ENCODE measurements around the gene RCAN1. TPM values are rescaled to one million over a fixed set of nuclear protein-coding genes. Genes with fewer than 3 reads are reported as not detected.

Gene RCAN1
- total and polyA plus RNA-seq, 4 donors = 26.7 to 67.9 (median 46.7) TPM

DNA sequence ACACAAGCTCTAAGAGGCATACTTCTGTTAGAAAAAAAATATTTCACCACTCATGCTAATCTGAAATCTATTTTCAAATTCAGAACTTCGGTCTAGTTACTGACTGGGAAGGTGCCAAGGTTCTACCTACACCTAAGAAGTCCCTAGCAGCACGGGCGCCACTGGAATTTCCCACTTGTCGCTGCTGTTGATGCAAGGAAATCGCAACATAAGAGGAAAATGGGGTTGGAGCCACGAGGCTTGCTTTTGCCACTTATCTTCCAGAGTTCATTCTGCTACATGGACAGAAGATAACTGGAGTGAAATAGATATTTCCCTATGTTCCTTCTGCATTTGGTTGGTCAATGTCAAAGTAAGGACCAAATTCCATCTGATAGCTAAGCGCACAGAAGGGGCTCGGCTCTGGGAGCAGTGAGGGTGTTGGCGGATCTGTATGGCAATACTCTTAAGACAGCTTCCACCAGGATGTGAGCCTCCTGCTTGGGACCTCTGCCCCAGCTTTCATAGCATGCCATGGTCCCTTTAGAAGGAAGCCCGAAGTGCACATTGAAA is 47.2 kb downstream of the RCAN1 start:
- Histone ChIP-seq H3K4me3 (ENCODE audit: low read depth in 1 of 3, low read length in 3 of 3) (no peak overlapping the region), H3K9ac (ENCODE audit: low read depth in 1 of 2, low read length in 2 of 2) (no peak overlapping the region), H3K27me3 (ENCODE audit: control insufficient read depth in 4 of 4, insufficient read depth in 4 of 4, low read length in 3 of 4) (no peaks in the 10 kb centered on the region), H3K36me3 (ENCODE audit: control insufficient read depth in 4 of 4, insufficient read depth in 3 of 4, low read depth in 1 of 4, low read length in 3 of 4) (no peaks in the 10 kb centered on the region), H3K4me1 (ENCODE audit: control insufficient read depth in 4 of 4, insufficient read depth in 4 of 4, low read length in 3 of 4) (peaks cover 0 to 5% (median 3%) of the 10 kb centered on the region in 4 donors), H3K27ac (ENCODE audit: low read depth in 1 of 2, low read length in 2 of 2) (no peak overlapping the region), H3K9me3 (ENCODE audit: control insufficient read depth in 4 of 4, low read length in 3 of 4) (no peaks in the 10 kb centered on the region)
- 94% methylated on average over 10 of the region's 10 CpGs for WGBS
- no peak for DNase-seq (ENCODE audit: low spot score)
- no peak for TF ChIP-seq NR2F2 (IDR thresholded peaks at IDR 0.05)
- TF ChIP-seq HNF4G (IDR thresholded peaks at IDR 0.05) = no peak
- TF ChIP-seq, protein P1, sequence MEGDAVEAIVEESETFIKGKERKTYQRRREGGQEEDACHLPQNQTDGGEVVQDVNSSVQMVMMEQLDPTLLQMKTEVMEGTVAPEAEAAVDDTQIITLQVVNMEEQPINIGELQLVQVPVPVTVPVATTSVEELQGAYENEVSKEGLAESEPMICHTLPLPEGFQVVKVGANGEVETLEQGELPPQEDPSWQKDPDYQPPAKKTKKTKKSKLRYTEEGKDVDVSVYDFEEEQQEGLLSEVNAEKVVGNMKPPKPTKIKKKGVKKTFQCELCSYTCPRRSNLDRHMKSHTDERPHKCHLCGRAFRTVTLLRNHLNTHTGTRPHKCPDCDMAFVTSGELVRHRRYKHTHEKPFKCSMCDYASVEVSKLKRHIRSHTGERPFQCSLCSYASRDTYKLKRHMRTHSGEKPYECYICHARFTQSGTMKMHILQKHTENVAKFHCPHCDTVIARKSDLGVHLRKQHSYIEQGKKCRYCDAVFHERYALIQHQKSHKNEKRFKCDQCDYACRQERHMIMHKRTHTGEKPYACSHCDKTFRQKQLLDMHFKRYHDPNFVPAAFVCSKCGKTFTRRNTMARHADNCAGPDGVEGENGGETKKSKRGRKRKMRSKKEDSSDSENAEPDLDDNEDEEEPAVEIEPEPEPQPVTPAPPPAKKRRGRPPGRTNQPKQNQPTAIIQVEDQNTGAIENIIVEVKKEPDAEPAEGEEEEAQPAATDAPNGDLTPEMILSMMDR (IDR thresholded peaks at IDR 0.05; ENCODE audit: low read depth, low read length, missing input control) = no peak
- TF ChIP-seq TAF1 (conservative IDR thresholded peaks at IDR 0.05) = no peak
- TF ChIP-seq FOXA2 (IDR thresholded peaks at IDR 0.05) = no peak
- TF ChIP-seq RXRA (IDR thresholded peaks at IDR 0.05) = no peak
- TF ChIP-seq ZBTB33 (IDR thresholded peaks at IDR 0.05) = no peak
- no peak for TF ChIP-seq FOXA1 (IDR thresholded peaks at IDR 0.05)
- no peak for TF ChIP-seq REST (IDR thresholded peaks at IDR 0.05)
- TF ChIP-seq HNF4A (conservative IDR thresholded peaks at IDR 0.05) = no peak
- TF ChIP-seq SP1 (IDR thresholded peaks at IDR 0.05) = no peak
- TF ChIP-seq GABPA (IDR thresholded peaks at IDR 0.05 in 1 of 2, conservative IDR thresholded peaks at IDR 0.05 in 1 of 2) = no peak
- no peak for TF ChIP-seq YY1 (IDR thresholded peaks at IDR 0.05)

- DNase-seq (ENCODE audit: low spot score) = no peak
- H3K27me3 ChIP-seq (ENCODE audit: control insufficient read depth in 4 of 4, insufficient read depth in 4 of 4, low read length in 3 of 4) = no peaks in the 10 kb centered on the region
- WGBS = 95% methylated on average over 4 of the region's 4 CpGs
- TF ChIP-seq GABPA (IDR thresholded peaks at IDR 0.05 in 1 of 2, conservative IDR thresholded peaks at IDR 0.05 in 1 of 2) (no peak), HNF4G (IDR thresholded peaks at IDR 0.05) (no peak), NR2F2 (IDR thresholded peaks at IDR 0.05) (no peak), SP1 (IDR thresholded peaks at IDR 0.05) (no peak), JUND (IDR thresholded peaks at IDR 0.05) (no peak), EGR1 (IDR thresholded peaks at IDR 0.05; ENCODE audit: low read depth in 2 of 2) (no peak), FOXA2 (IDR thresholded peaks at IDR 0.05) (no peak), YY1 (IDR thresholded peaks at IDR 0.05) (no peak), ZBTB33 (IDR thresholded peaks at IDR 0.05) (no peak), HNF4A (conservative IDR thresholded peaks at IDR 0.05) (no peak)
- TF ChIP-seq, protein P2, sequence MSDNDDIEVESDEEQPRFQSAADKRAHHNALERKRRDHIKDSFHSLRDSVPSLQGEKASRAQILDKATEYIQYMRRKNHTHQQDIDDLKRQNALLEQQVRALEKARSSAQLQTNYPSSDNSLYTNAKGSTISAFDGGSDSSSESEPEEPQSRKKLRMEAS (IDR thresholded peaks at IDR 0.05) = no peak
- TF ChIP-seq, protein P1 (IDR thresholded peaks at IDR 0.05; ENCODE audit: low read depth, low read length, missing input control) = no peak
Observed at GRCh38 chr21:34565238-34565637, 49.7 kb downstream of the RCAN1 start.

More at GRCh38 chr21:34565238-34565637, 49.7 kb downstream of the RCAN1 start:
- H3K4me3 ChIP-seq (ENCODE audit: low read depth in 1 of 3, low read length in 3 of 3) = no peak overlapping the region
- no peak overlapping the region for H3K9ac ChIP-seq (ENCODE audit: low read depth in 1 of 2, low read length in 2 of 2)
- no peaks in the 10 kb centered on the region for H3K36me3 ChIP-seq (ENCODE audit: control insufficient read depth in 4 of 4, insufficient read depth in 3 of 4, low read depth in 1 of 4, low read length in 3 of 4)
- no peaks in the 10 kb centered on the region for H3K4me1 ChIP-seq (ENCODE audit: control insufficient read depth in 4 of 4, insufficient read depth in 4 of 4, low read length in 3 of 4)
- no peak overlapping the region for H3K27ac ChIP-seq (ENCODE audit: low read depth in 1 of 2, low read length in 2 of 2)
- H3K9me3 ChIP-seq (ENCODE audit: control insufficient read depth in 4 of 4, low read length in 3 of 4) = no peaks in the 10 kb centered on the region

Measured in liver (tissue), 9 donors.